Astrocyte of the cerebellum (primary cell): ENCODE results near the gene REXO5.
"Not testable (repeated sequence)": the region's sequence is repeated elsewhere in the genome, so short reads cannot be mapped to it uniquely, and the experiment has no call there.

Experiments used
- DNase-seq: peaks from one replicate; pipeline ENCODE4 v3.0.0-alpha.2; 2011; ENCODE audit warnings: low read depth
- H3K4me3 ChIP-seq: 2 replicates; pipeline ENCODE4 v1.5.1; 2011; ENCODE audit warnings: mild to moderate bottlenecking, low read depth, low read length, moderate library complexity
- CTCF ChIP-seq: IDR thresholded peaks from 2 replicates; pipeline ENCODE4 v1.5.1; 2012; ENCODE audit warnings: low read length, low read depth, moderate library complexity, mild to moderate bottlenecking; ENCODE audit errors: missing control alignments
- in situ Hi-C: cut with HindIII; loops from 2 replicates; pipeline ENCODE4 v1.10.0; 2017; ENCODE audit warnings: low sequenced_read_pairs

REXO5 gene

GRCh38 chr16:20860361-20860760 is 54.0 kb downstream of the REXO5 start:
- TF ChIP-seq CTCF, result no peak
- H3K4me3 ChIP-seq, result no peak overlapping the region
- no peak for DNase-seq
- in situ Hi-C loops, result no loop called here

- not testable (repeated sequence) for DNase-seq
Observed at GRCh38 chr16:20860995-20861394, 54.7 kb downstream of the REXO5 start.

GRCh38 chr16:20862162-20862960 is 56.0 kb downstream of the REXO5 start:
- H3K4me3 ChIP-seq, result no peak overlapping the region
- in situ Hi-C loops, result no loop called here
- DNase-seq, result no peak
- no peak for TF ChIP-seq CTCF

More at GRCh38 chr16:20860995-20861394, 54.7 kb downstream of the REXO5 start:
- H3K4me3 ChIP-seq, in situ Hi-C loops: not testable (repeated sequence)

- in situ Hi-C loops, DNase-seq, H3K4me3 ChIP-seq: not testable (repeated sequence)
Observed at GRCh38 chr16:20864376-20864775, 58.0 kb downstream of the REXO5 start.

- no peak for TF ChIP-seq CTCF
- in situ Hi-C loops, result no loop called here
- no peak overlapping the region for H3K4me3 ChIP-seq
- no peak for DNase-seq
Observed at GRCh38 chr16:20865420-20866131, 59.2 kb downstream of the REXO5 start.

- in situ Hi-C loops, result no loop called here
- no peak overlapping the region for H3K4me3 ChIP-seq
- no peak for DNase-seq
- TF ChIP-seq CTCF, result no peak
Observed at GRCh38 chr16:20866145-20866772, 59.9 kb downstream of the REXO5 start.

- no peak for DNase-seq
- no peak overlapping the region for H3K4me3 ChIP-seq
- TF ChIP-seq CTCF, result no peak
- in situ Hi-C loops, result no loop called here
Observed at GRCh38 chr16:20866801-20867200, 60.5 kb downstream of the REXO5 start.
